K562 (cell line): Measurements from ENCODE around the gene ITGB1BP2. TPM values are rescaled to one million over a fixed set of nuclear protein-coding genes. Genes with fewer than 3 reads are reported as not detected.

ENCODE experiments used
- EGR1 ChIP-seq: fragments of 450-650 bp; conservative IDR thresholded peaks from 2 replicates; pipeline ENCODE4 v1.6.1; 2017; ENCODE audit warnings: mild to moderate bottlenecking
- ETS1 ChIP-seq: conservative IDR thresholded peaks from 2 replicates; pipeline ENCODE4 v1.6.1; 2011; ENCODE audit warnings: low read depth, mild to moderate bottlenecking, low read length; ENCODE audit not compliant: control insufficient read depth
- HMGN3 ChIP-seq: IDR thresholded peaks from 2 replicates; pipeline ENCODE4 v1.6.1; 2011; ENCODE audit warnings: borderline replicate concordance, low read depth, mild to moderate bottlenecking, mixed read lengths, low read length; ENCODE audit not compliant: insufficient read length; ENCODE audit errors: extremely low read depth
- MEIS2 ChIP-seq: fragments of 450-650 bp; IDR thresholded peaks from 2 replicates; pipeline ENCODE4 v1.6.1; 2014; ENCODE audit warnings: mild to moderate bottlenecking; ENCODE audit not compliant: partially characterized antibody
- MTF1 ChIP-seq: fragments of 250-450 bp; sonication (Bioruptor Pico); IDR thresholded peaks from 2 replicates; pipeline ENCODE4 v1.9.0; 2021; ENCODE audit warnings: moderate library complexity, mild to moderate bottlenecking, inconsistent platforms, borderline replicate concordance
- NCOA4 ChIP-seq: fragments of 450-650 bp; IDR thresholded peaks from 2 replicates; pipeline ENCODE4 v1.6.1; 2018; ENCODE audit warnings: mild to moderate bottlenecking; ENCODE audit not compliant: partially characterized antibody
- NFIC ChIP-seq: fragments of 450-650 bp; IDR thresholded peaks from 2 replicates; pipeline ENCODE4 v1.6.1; 2017; ENCODE audit warnings: mild to moderate bottlenecking, inconsistent platforms
- NRF1 ChIP-seq, 2 experiments: fragments of 450-650 bp; IDR thresholded peaks in 1 of 2; conservative IDR thresholded peaks in 1 of 2; 2 replicates each; pipeline ENCODE4 v1.6.1; 2014; ENCODE audit warnings: mild to moderate bottlenecking in 2 of 2
- PHF20 ChIP-seq: fragments of 450-650 bp; IDR thresholded peaks from 2 replicates; pipeline ENCODE4 v1.6.1; 2018; ENCODE audit not compliant: partially characterized antibody
- POLR2B ChIP-seq: fragments of 450-650 bp; IDR thresholded peaks from 2 replicates; pipeline ENCODE4 v1.6.1; 2018; ENCODE audit warnings: low read depth; ENCODE audit not compliant: partially characterized antibody
- POU5F1 ChIP-seq: fragments of 150-350 bp; IDR thresholded peaks from 2 replicates; pipeline ENCODE4 v1.6.1; 2014; ENCODE audit warnings: borderline replicate concordance, low read length, low read depth, mild to moderate bottlenecking; ENCODE audit not compliant: partially characterized antibody
- RAD51 ChIP-seq: fragments of 450-650 bp; IDR thresholded peaks from 2 replicates; pipeline ENCODE4 v1.7.1; 2016; ENCODE audit warnings: low read depth, mild to moderate bottlenecking, borderline replicate concordance
- RB1 ChIP-seq: fragments of 450-650 bp; IDR thresholded peaks from 2 replicates; pipeline ENCODE4 v1.6.1; 2017; ENCODE audit warnings: low read depth, mild to moderate bottlenecking
- SP1 ChIP-seq: sonication (generic); formaldehyde crosslinking; IDR thresholded peaks from 2 replicates; pipeline ENCODE4 v1.8.1; 2022; ENCODE audit warnings: mild to moderate bottlenecking, missing genetic modification reagents
- TAF9B ChIP-seq: fragments of 450-650 bp; IDR thresholded peaks from 2 replicates; pipeline ENCODE4 v1.6.1; 2018; ENCODE audit warnings: mild to moderate bottlenecking; ENCODE audit not compliant: partially characterized antibody
- TBP ChIP-seq: optimal IDR thresholded peaks from 2 replicates; pipeline ENCODE3; 2011; ENCODE audit warnings: low read depth, low read length, improper control_type of control experiment
- VEZF1 ChIP-seq: fragments of 200-800 bp; sonication (Bioruptor generic); IDR thresholded peaks from 2 replicates; pipeline ENCODE4 v1.6.1; 2017; ENCODE audit warnings: missing genetic modification characterization, missing compliant biosample characterization
- YY1 ChIP-seq, 3 experiments: IDR thresholded peaks; 2 replicates each; pipeline ENCODE4 v1.6.1; 2011; ENCODE audit warnings: low read length in 2 of 3, mild to moderate bottlenecking in 2 of 3, moderate library complexity in 2 of 3, borderline replicate concordance in 1 of 3, control low read depth in 1 of 3, low read depth in 1 of 3; ENCODE audit not compliant: insufficient read depth in 3 of 3, insufficient replicate concordance in 2 of 3, control insufficient read depth in 1 of 3, insufficient read length in 1 of 3; ENCODE audit errors: extremely low read depth in 1 of 3
- ZFX ChIP-seq: sonication (generic); formaldehyde crosslinking; IDR thresholded peaks from 2 replicates; pipeline ENCODE4 v1.8.0; 2022; ENCODE audit warnings: mild to moderate bottlenecking, missing genetic modification reagents, moderate library complexity
- ZNF740 ChIP-seq, 3 experiments: fragments of 200-800 bp in 1 of 3; sonication (Bioruptor generic) in 1 of 3; sonication (generic) in 1 of 3; formaldehyde crosslinking in 1 of 3; IDR thresholded peaks; 2 replicates each; pipeline versions ENCODE4 v1.6.1 to v1.8.0; 2016 to 2022; ENCODE audit warnings: mild to moderate bottlenecking in 2 of 3, missing compliant biosample characterization in 2 of 3, missing genetic modification characterization in 2 of 3, missing genetic modification reagents in 1 of 3
- ZZZ3 ChIP-seq: fragments of 450-650 bp; IDR thresholded peaks from 2 replicates; pipeline ENCODE4 v1.6.1; 2016; ENCODE audit warnings: antibody characterized with exemption, mild to moderate bottlenecking, moderate library complexity
- polyA plus RNA-seq, 8 experiments: library from polyadenylated mRNA; depleted of rRNA in 4 of 8; stranded (reverse) in 5 of 8; unstranded in 3 of 8; fragments of >200 nt; fragmentation: Nextera tagmentation in 2 of 8; fragmentation: Illumina TruSeq in 1 of 8; extraction: Ambion mirVana in 2 of 8; extraction: Trizol in 1 of 8; gene quantifications; 2 replicates each; pipeline versions ENCODE4 v1.2.1 to v1.2.3, GENCODE V29; 2011 to 2014; ENCODE audit warnings: inconsistent platforms in 1 of 8, missing spikeins in 1 of 8
- total RNA-seq, 7 experiments: library from RNA; depleted of rRNA in 6 of 7; stranded (reverse); fragments of >200 nt in 6 of 7; fragmentation: Illumina TruSeq in 2 of 7; extraction: Trizol in 2 of 7; gene quantifications; 2 replicates each; pipeline versions ENCODE4 v1.2.1 to v1.2.3, GENCODE V29; 2011 to 2021; ENCODE audit warnings: low replicate concordance in 1 of 7

ITGB1BP2 gene
- total and polyA plus RNA-seq, 9 of the 15 experiments (the other 6 are each of a cell fraction or from before 2014, with no cell fraction given) = 1.6 to 4.0 (median 1.9) TPM

- peak; percentile 52 for TF ChIP-seq HMGN3
- TF ChIP-seq POU5F1 = no peak
- TF ChIP-seq MEIS2 = peak; percentile 59
- TF ChIP-seq PHF20 = no peak
- TF ChIP-seq POLR2B = peak; percentile 13
- TF ChIP-seq TBP = peak; percentile 40
- 0 out of 2 replicates have a peak, but pooled peaks have one; percentile 55 for TF ChIP-seq ETS1
- TF ChIP-seq EGR1 = peak; percentile 35; the same call in 1 of the 2 replicates
- TF ChIP-seq NRF1 (conservative IDR thresholded peaks at IDR 0.05 in 1 of 2, IDR thresholded peaks at IDR 0.05 in 1 of 2) = peak; percentile 43 to 52
- 0 out of 2 replicates have a peak, but pooled peaks have one; percentile 28 for TF ChIP-seq RB1
- TF ChIP-seq RAD51 = peak; percentile 12; the same call in 1 of the 2 replicates
- TF ChIP-seq SP1 (CRISPR knock-in tag) = peak; percentile 29; the same call in 1 of the 2 replicates
- peak in 1 of 3 experiments; percentile 38 for TF ChIP-seq YY1 (IDR thresholded peaks at IDR 0.05; ENCODE audit: borderline replicate concordance in 1 of 3, control insufficient read depth in 1 of 3, extremely low read depth in 1 of 3, insufficient read depth in 3 of 3, insufficient read length in 1 of 3, insufficient replicate concordance in 2 of 3, low read depth in 1 of 3, low read length in 2 of 3)
- TF ChIP-seq ZNF740 (CRISPR knock-in tag; IDR thresholded peaks at IDR 0.05) = no peak; the same call in 1 of the 2 replicates
- 0 out of 4 replicates have a peak, but pooled peaks of 1 of the 2 experiments have one; percentile 16 for TF ChIP-seq ZNF740 (tag; IDR thresholded peaks at IDR 0.05)
- TF ChIP-seq ZFX (CRISPR knock-in tag) = 0 out of 2 replicates have a peak, but pooled peaks have one; percentile 31
- no peak for TF ChIP-seq ZZZ3
- TF ChIP-seq MTF1 (CRISPR knock-in tag) = no peak
- TF ChIP-seq TAF9B = peak; percentile 27
- no peak for TF ChIP-seq NCOA4
- peak; percentile 55 for TF ChIP-seq NFIC
- peak; percentile 92 for TF ChIP-seq VEZF1 (CRISPR knock-in tag)
These were observed 47.2 kb upstream of the ITGB1BP2 start, which contains the start of gene ZMYM3 (continued) for GRCh38 chrX:71254092-71254963.
